HG02763 (cell line): Measurements from ENCODE around the gene GGT5.

Experiments
- ATAC-seq: cut with Tn5 transposase; IDR thresholded peaks from one replicate; pipeline ENCODE4 v1.9.1; 2021; ENCODE audit warnings: mild to moderate bottlenecking, moderate library complexity; ENCODE audit not compliant: unreplicated experiment

Gene GGT5

DNA sequence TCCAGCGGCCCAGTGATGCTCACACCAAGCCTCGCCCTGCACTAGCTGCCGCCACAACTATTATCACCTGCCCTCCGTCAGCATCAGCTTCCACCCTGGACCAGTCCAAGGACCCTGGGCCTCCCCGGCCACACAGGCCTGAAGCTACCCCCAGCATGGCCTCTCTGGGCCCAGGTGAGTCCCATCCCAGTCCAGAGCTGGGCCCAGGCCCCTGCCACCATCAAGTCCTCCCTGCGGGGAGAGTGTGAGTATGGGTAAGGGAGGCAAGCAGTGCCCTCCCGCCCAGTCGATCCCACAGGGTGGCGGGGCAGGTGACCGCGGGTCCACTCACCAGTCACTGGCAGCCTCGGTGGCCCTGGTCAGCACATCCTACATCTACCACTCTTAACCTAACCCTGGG lies 73.1 kb downstream of the GGT5 start:
- no peak for ATAC-seq

DNA sequence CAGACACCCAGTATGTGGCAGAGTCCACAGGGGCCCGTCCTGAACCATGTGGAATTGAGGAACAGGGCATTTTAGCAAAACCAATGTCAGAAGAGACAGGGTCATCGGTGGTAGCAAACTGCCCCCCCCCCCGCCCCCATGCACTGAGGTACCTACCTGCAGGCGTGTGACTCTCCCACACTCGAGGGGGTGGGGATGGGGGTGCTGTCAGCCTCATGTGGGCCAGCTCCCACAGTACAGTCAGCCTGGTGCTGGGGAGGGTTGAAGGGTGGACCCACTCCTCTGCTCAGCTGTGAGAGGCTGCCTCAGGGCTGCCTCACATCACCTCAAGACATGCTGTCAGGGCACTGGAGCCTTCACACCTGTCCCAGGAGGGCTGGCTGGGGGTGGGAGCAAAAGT lies 74.2 kb downstream of the GGT5 start:
- ATAC-seq: no peak

DNA sequence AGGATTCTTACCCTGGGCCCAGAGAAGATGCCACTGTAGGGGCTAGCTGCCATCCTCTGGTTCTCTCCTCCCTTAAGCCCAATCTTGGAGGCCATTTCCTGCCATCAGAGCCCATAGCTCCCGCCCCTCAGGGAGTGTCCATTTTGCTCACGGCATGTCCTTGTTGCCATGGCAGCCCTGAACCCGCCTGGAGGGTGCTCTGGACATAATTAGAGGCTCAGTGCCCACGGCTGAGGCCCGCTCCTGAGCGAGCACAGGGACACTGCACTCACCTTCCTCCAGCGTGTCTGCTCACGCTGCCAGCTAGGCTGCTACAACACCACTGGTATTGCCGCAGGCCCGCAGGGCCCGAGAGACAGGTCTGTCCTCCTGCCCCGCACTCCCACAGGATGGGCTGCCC lies 74.7 kb downstream of the GGT5 start:
- no peak for ATAC-seq
